Suppressor macrophage treated with lipopolysaccharide for 1 hour (primary cell): Measurements from ENCODE around the gene ZC3H11A.
"Not testable (repeated sequence)": the region's sequence is repeated elsewhere in the genome, so short reads cannot be mapped to it uniquely, and the experiment has no call there.

ENCODE experiments used
- DNase-seq, 3 donors: peaks; one replicate each; pipeline ENCODE4 v3.0.0-alpha.2; 2020 to 2022

Gene ZC3H11A

DNA sequence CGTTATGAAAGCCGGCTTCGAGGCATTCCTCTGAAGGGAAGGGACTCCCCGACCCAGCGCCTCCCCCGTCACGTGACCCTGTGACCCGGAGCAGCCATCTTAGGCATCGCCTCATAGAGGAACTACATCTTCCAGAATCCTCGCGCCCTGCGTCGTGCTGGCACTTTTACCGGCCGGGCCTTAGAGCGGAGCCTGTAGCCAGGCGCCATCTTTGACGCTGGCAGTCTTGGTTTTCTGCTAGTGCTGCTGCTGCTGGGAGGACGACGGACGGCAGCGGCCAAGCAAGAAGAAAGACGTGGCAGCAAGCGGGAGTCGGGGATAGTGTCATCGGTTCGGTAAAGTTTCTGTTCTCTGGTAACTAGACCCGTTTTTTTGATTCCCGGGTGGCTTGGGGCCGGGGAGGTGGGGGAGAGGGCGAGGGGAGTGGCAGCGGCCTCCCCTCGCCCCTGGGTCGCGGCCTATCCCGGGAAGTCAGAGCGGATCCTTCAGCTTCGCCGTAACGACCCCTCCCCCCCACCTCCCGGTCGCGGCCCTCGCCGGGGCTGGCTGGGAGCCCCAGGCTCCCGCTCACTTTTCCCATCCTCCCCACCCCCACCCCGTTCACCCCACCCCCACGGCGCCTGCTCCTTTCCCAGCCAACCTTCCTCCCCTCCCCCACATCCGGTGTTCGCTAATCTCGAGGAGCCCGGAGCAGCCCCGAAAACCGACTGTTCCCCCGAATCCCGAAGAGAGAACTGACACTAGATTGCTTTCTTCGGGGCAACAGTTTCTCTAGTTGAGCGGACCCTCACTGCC, at the start of gene ZC3H11A, which contains the start of gene ZBED6:
TSS of gene ZC3H11A (plus strand) at position 183 of the 795 bp plus-strand sequence. CDS start 21,448 bp downstream, outside the sequence.
TSS of gene ZBED6 (plus strand) at position 183 of the 795 bp plus-strand sequence. CDS start 1,900 bp downstream, outside the sequence.
- DNase-seq: peak; percentile 100

- DNase-seq: no peak
Measured at GRCh38 chr1:203746281-203746680, 49.1 kb upstream of the ZC3H11A start.

DNA sequence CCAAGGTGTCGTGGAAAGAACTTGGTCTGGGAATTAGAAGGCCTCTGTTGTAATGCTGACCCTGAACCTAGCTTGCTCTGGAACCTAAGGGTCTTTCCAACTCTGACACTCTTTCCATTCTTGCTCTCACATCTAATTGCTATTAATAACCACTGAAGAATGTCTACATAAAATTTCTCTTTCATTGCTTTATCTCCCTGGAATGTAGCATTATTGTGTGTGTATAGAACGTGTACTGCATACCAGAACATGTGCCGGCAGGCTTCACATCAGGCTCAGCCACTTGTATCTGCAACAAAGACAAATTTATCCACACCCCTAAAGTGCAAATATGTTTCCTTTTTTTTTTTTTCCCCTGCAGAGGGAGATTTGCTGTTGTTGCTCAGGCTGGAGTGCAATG, 44.4 kb upstream of the ZC3H11A start:
- DNase-seq: no peak

GRCh38 chr1:203751618-203752361, 43.6 kb upstream of the ZC3H11A start:
- DNase-seq: not testable (repeated sequence)

DNA sequence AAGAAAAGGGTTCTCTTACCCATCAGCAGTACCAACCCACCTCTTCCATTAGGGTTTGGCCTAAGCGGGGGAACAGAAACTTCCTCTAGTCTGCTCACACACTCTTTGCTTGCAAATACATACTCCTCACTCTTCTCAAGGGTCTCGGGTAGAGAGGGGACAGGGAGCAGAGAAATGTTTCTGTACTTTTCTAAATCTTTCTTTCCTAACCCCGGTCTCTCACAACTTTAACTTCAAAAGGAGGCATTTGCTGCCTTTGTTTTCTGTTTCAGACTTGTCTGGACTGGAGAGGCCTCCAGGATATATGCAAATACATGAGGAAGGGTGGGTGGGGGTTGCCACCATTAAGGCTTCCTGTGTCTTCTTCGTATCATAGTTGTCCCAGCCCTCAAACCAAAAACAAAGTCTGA, 41.0 kb upstream of the ZC3H11A start:
- peak; percentile 33 to 62 (median 43) for DNase-seq

DNA sequence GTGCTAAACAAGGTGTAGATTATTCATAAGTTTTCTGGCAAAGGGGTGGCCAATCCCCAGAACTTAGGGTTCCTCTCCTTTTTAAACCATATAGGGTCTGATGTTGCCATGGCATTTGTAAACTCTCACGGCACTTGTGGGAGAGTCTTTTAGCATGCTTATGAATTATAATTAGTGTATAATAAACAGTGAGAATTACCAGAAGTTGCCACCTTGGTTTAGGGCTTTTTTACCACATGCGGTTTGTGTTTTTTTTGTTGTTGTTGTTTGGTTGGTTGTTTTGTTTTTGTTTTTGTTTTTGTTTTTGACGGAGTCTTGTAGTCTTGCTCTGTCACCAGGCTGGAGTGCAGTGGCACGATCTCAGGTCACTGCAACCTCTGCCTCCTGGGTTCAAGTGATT, 39.4 kb upstream of the ZC3H11A start:
- peak in 1 of 3 donors; percentile 9 for DNase-seq

- DNase-seq: not testable (repeated sequence)
Measured at GRCh38 chr1:203758749-203759148, 36.7 kb upstream of the ZC3H11A start.

- no peak for DNase-seq
Measured at GRCh38 chr1:203760506-203760905, 34.9 kb upstream of the ZC3H11A start.

DNA sequence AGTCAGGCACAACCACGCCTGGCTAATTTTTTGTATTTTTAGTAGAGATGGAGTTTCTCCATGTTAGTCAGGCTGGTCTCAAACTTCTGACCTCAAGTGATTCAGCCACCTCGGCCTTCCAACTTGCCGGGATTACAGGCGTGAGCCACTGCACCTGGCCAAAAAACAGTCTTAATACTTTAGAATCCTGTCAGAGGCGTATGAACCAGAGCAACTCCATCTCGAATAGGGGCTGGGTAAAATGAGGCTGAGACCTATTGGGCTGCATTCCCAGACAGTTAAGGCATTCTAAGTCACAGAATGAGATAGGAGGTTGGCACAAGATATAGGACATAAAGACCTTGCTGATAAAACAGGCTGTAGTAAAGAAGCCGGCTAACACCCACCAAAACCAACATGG, 33.5 kb upstream of the ZC3H11A start:
- not testable (repeated sequence) for DNase-seq

DNA sequence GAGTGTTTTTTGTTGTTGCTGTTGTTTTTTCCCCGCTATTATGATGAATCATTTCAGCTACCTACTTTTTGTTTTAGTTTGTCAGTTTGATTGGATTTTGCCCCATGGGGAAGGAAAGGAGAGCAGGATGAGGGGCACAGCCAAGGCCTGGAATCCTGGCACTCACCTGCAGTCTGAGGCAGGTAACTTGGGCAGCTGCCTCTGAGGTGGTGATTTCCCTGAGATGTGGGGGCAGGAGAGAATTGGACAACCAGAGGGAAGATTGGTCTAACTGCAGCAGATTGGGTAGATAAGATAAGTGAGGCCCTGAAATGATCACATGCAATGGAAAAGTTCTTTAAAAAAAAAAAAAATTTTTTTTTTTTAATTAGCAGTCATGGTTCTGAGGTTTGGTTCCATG, 31.9 kb upstream of the ZC3H11A start:
- no peak for DNase-seq

DNA sequence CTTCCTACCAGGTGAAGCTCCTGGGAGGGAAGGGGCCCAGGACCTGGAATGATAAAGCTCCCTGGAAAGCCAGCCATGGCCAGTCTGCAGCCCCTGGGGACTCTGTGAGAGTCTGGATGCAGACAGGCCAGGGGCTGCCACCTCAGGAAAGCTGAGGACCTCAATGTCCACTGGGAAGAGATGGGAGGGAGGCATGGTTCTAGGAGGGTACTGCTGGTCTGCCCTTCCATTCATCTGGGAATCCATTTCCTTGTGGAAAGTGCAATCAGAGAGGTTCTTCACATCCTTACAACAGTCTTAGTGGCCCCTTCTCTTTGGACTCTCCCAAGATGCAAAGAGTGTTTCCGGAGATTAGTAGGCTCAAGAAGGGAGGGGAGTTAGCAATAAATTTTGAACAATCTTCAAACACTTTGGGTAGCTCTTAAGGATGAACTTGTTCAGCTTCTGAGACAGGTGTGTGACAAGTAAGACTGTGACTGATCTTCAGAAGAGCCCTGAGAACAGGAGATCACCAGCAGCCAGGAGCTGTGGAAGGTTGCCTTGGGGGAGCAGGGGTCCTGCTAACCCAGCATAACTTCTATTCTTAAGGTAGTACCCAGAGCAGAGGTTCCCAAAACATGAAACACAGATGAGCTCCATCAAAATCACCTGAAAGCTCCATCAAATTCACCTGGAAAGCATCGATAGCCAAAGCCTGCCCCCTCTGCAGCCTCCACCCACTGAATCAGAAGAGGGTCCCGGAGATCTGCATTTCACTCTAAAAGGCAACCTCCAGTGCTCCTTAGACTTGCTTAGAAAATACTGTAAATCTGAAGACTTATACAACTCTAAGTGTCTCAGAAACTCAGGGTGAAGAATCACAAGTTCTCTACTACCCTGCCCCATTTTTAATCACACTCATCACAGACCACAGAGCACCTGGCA, 31.1 kb upstream of the ZC3H11A start:
- no peak for DNase-seq

- DNase-seq: peak in 1 of 3 donors; percentile 19
Measured at GRCh38 chr1:203765029-203765837, 30.2 kb upstream of the ZC3H11A start, which contains the start of gene LAX1. TSS of gene LAX1 (plus strand) at chr1:203765183. CDS start at chr1:203765566, 383 bp downstream.

DNA sequence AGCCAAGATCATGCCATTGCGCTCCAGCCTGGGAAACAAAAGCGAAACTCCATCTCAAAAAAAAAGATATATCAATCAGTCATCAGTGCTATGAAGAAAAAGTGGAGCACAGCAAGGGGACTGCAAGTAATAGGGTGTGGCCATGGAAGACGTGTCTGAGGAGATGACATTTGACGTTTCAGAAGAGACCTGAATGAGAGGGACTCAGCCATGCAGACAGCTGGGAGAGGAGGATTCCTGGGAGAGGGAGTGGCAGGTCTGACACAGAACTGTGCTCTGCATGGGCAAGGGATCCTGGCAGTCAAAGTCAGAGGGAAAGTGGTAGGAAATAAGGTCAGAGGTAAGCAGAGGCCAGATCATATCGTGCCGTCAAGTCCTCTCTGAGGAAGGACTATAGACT, 27.2 kb upstream of the ZC3H11A start:
- peak in 1 of 3 donors; percentile 16 for DNase-seq

DNA sequence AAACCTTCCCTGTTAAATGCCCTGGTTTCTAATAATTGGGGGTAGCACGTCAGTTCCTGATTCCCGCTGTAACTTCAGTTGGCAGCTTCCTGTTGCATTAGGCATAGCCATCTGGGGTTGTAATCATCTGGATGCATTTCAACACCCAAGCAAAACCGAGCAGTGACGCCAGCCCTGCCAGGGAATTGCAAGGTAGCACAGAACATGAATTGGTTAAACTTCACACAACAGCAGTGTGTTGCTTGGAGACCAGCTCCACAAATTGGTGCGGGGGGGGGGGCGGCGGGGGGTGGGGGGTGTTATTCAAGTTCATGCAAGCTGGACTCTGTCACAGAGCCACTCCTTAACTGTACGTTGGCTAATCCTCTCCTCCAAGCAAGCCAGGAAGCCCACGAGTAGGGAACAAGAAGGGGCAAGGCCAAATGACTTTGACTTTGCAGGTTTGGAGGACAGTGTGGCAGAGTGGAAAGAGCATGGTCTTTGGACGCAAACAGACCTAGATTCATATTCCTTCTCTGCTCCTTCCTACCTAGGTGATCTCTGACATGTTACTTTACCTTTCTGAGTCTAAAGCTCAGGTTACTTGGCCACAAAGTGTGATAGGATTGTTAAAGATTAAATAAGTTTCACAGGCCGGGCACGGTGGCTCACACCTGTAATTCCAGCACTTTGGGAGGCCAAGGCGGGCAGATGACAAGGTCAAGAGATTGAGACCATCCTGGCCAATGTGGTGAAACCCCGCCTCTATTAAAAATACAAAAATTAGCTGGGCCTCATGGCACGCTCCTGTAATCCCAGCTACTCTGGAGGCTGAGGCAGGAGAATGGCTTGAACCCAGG, 25.7 kb upstream of the ZC3H11A start:
- DNase-seq: peak; percentile 89 to 96 (median 91)

DNA sequence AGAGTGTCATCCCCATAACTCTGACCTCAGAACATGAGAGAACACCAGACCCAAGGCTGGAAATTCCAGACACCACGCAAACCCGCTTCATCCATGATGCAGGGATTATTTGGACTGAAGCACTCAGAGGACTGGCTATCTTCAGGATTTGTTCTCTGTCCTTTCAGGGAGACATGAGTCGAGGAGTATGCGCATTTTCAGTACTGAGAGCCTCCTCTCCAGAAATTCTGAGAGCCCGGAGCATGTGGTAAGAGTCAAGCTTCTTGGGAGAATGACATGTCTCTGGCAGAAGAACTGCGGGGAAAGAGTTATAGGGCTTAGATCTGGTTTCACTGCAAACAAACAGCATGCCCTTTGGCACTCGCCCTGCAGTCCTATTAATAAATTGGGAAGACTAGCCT, 23.5 kb upstream of the ZC3H11A start:
- peak; percentile 41 to 53 (median 49) for DNase-seq

GRCh38 chr1:203772836-203773235, 22.6 kb upstream of the ZC3H11A start:
- no peak for DNase-seq

- DNase-seq: peak; percentile 26 to 42 (median 27)
Measured at GRCh38 chr1:203776636-203777035, 18.8 kb upstream of the ZC3H11A start.

DNA sequence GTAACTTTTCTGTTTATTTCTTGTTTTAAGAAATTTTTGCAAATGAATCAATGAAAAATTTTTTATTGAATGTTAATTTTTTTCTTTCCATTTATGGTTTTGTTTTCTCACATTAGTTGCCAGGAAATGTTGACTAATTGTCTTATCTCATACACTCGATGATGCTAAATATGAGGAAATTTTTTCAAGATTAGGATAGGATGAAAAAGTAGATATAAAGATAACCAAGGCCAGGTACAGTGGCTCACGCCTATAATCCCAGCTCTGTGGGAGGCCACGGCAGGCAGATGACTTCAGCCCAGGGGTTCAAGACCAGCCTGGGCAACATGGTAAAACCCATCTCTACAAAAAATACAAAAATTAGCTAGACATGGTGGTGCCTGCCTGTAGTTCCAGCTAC, 17.8 kb upstream of the ZC3H11A start:
- no peak for DNase-seq

- DNase-seq: no peak
Measured at GRCh38 chr1:203778146-203778545, 17.3 kb upstream of the ZC3H11A start.

- DNase-seq: no peak
Measured at GRCh38 chr1:203778789-203779188, 16.6 kb upstream of the ZC3H11A start.

DNA sequence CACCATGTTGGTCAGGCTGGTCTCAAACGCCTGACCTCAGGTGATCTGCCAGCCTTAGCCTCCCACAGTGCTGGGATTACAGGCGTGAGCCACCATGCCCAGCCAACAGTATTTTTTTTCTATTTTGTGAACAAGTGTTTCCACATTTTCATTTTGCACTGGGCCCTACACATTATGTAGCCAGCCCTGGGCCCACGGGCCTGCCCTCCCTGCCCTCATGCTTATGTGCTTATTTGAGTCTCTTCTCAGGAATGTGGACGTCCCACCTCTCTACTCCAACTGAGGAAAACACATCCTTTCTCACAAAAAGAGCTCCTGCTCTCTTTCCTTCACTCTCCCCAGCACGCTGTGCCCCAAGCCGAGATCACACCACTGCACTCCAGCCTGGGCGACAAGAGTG, 13.5 kb upstream of the ZC3H11A start:
- DNase-seq: no peak
